Activated effector memory CD4-positive, alpha-beta T cell treated with Interleukin-2 at 50 U/mL for 16 hours (primary cell): Measurements from ENCODE around the gene TAPBPL.
"Not testable (repeated sequence)": the region's sequence is repeated elsewhere in the genome, so short reads cannot be mapped to it uniquely, and the experiment has no call there.

Source experiments
- DNase-seq: peaks from one replicate; pipeline ENCODE4 v3.0.0-alpha.2; 2020

TAPBPL gene

DNA sequence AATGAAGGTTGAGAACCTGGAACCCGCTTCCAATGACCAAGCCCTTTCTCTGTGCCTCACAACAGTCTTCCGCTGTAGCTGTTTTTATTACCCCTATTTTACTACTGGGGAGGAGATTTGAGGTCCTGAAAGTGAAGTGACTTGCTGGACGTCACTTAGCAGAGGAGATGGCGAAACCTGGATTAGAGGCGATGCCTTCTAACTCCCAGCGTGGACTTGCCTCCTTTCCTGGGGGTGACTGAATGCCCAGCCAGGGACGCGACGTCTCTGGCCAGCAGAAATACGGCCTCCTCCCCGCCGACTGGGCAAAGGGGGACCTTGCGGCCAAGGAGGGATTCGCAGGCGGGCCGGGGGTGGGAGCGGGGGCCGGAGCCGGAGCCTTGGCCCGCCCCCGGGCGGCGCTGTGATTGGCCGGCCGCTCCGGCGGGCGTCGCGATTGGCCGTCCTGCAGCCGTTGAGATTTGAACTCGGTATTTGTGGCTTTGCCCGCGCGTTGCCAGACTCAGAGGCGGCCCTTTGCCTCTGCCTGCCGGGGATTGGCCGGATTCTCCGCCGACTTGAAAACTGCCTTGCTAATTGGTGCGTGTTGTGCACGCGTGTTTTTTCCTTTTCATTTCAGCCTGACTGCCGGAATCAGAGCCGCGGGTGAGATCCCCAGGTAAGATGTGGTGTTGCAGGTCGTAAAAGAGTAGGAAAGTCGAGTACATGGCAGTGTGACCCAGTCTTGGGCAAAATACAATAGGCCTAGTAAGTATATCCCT, 41.8 kb downstream of the TAPBPL start, which contains the start of gene NCAPD2:
Gene NCAPD2 (plus strand): TSS at position 606 of the 761 bp plus-strand sequence. CDS start 997 bp downstream, outside the sequence.
- DNase-seq: peak; percentile 92

DNA sequence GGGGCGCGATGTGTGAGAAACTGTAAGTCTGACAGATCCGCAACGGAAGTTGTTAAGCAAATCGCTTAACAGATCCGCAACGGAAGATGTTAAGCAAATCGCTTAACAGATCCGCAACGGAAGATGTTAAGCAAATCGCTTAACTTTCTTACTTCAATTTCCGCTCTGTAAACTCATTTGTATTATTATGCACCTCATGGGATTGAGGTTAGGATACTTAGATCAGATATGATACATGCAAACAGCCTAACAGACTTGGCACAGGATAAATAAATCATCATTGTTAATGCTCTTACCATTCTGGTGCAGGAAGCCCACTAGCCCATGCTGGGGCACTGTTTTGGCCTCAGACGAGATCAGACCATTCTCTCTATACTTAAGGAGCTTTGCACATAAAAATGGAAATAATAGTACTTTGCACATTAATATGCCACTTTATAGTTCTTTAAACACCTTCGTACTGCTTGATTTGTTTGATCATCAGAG, 42.5 kb downstream of the TAPBPL start:
- no peak for DNase-seq

DNA sequence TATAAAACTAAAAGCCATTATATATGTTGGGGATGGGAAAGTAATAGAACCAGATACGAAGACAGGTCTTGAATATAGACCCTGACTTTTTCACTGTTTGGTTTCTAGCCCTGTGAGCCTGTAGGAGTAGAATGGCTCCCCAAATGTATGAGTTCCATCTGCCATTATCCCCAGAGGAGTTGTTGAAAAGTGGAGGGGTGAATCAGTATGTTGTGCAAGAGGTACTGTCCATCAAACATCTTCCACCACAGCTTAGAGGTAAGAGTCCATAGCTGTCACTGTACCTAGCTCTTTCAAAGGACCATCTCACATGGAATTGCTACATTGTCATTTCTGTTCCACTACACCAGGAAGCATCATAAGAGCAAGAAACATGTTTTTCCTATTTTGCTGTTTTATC, 43.1 kb downstream of the TAPBPL start:
- no peak for DNase-seq

DNA sequence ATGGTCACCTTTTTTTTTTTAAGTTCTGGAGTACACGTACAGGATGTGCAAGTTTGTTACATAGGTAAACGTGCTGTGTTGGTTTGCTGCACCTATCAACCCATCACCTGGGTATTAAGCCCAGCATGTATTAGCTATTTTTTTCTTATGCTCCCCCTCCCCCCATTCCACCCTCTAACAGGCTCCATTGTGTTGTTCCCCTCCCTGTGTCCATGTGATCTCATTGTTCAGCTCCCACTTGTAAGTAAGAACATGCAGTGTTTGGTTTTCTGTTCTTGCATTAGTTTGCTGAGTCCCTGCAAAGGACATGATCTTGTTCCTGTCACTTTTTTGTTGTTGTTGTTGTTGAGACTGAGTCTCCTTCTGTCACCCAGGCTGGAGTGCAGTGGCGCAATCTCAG, 45.4 kb downstream of the TAPBPL start:
- not testable (repeated sequence) for DNase-seq

DNA sequence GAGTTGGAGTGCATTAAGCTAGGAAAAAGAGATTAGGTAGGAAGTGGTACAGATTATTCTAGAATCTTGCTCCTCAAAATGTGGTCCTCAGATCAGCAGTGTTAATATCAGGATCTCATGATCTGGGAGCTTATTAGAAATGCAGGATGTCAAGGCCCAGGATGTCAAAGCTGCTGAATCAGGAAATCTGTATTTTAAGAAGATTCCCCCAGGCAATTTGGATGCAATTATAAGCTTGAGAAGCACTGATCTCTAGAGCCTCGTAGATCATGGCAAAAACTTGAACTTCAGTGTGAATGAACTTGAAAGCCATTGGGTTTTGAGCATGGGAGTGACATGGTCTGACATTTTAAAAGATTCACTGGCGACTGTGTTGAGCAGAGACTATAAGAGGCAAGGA, 48.6 kb downstream of the TAPBPL start:
- no peak for DNase-seq

DNA sequence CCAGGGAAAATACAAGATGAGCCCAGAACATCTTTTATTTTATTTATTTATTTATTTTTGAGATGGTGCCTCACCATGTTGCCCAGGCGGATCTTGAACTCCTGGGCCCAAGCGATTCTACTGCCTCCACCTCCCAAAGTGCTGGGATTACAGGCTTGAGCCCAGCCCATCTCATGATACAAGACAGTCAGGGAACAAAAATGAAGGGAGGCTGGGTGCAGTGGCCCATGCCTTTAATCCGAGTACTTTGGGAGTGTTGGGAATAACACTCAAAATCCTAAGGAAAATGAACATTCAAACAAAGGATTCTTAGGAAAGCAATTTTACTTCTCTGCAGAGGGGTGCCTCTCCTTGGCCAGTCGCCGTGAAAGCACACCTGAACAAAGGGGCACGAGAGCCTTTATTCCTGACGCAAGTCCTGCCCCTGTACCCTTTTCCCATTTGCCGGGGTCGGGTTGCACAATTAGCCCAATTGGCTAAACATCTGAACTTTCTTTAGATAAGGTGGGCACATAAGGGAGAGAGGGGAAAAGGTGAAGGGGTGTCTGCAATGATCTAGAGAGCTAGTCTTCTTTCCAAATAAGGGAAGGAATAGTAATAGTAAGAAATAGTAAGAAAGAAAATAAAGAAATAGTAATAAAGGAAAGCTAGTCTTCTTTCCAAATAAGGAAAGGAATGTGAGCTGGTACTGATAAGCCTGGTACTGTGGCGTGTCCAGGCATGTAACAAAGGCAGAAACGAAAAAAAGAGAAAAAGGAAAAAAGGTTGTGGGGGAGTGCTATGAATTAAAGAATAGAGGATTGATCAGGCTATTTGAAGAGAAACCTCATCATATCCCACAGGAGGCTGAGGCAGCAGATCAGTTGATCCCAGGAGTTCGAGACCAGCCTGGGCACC, 55.5 kb downstream of the TAPBPL start:
- no peak for DNase-seq

DNA sequence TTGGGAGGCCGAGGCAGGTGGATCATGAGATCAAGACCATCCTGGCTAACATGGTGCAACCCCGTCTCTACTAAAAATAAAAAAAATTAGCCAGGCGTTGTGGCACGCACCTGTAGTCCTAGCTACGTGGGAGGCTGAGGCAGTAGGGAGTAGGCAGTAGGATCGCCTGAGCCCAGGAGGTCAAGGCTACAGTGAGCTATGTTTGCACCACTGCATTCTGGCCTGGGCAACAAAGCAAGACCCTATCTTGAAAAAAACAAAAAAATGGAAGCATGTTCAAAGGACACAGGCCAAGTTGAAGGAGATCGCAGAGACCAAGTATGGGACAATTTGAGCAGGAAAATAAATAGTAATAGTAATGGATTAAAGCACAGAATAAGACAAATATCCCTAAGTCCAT, 56.2 kb downstream of the TAPBPL start:
- DNase-seq: no peak
